Measurements from ENCODE around the gene CLEC2L. TPM values are rescaled to one million over a fixed set of nuclear protein-coding genes. Genes with fewer than 3 reads are reported as not detected.

The CLEC2L gene
- total RNA-seq, 2 donors from 2014 or later = not detected

DNA sequence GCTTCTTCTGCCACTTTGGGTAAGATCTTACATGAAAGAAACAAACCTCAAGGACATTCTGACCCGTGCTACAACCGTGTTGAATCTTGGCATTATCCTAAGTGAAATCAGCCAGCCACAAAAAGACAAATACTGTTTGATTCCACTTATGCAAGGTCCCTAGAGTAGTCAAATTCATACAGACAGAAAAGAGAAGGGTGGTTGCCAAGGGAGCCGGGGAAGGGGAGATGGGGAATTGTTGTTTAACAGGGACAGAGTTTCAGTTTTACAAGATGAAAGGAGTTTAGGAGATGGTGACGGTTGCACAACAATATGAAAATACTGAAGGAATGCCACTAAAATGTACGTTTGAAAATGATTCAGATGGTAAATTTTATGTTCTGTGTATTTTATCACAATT is 12.2 kb upstream of the CLEC2L start:
- no peak overlapping the region for H3K27ac ChIP-seq
- H3K36me3 ChIP-seq (replicated peaks in 1 of 2; ENCODE audit: insufficient read depth in 1 of 2, low read depth in 2 of 2) = no peaks in the 10 kb centered on the region
- no peak overlapping the region for H3K4me3 ChIP-seq
- no peaks in the 10 kb centered on the region for H3K4me1 ChIP-seq
- TF ChIP-seq POLR2A (IDR thresholded peaks at IDR 0.05) = no peak
- TF ChIP-seq, protein P1, sequence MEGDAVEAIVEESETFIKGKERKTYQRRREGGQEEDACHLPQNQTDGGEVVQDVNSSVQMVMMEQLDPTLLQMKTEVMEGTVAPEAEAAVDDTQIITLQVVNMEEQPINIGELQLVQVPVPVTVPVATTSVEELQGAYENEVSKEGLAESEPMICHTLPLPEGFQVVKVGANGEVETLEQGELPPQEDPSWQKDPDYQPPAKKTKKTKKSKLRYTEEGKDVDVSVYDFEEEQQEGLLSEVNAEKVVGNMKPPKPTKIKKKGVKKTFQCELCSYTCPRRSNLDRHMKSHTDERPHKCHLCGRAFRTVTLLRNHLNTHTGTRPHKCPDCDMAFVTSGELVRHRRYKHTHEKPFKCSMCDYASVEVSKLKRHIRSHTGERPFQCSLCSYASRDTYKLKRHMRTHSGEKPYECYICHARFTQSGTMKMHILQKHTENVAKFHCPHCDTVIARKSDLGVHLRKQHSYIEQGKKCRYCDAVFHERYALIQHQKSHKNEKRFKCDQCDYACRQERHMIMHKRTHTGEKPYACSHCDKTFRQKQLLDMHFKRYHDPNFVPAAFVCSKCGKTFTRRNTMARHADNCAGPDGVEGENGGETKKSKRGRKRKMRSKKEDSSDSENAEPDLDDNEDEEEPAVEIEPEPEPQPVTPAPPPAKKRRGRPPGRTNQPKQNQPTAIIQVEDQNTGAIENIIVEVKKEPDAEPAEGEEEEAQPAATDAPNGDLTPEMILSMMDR (IDR thresholded peaks at IDR 0.05) = no peak
- ATAC-seq (no peak), DNase-seq (no peak)
- no peaks in the 10 kb centered on the region for H3K9me3 ChIP-seq
- intact Hi-C loops (cut with DNase I) = no loop called here
- 55 to 60% methylated on average over 5 of the region's 5 CpGs for WGBS, 2 donors
- H3K27me3 ChIP-seq = no peaks in the 10 kb centered on the region

DNA sequence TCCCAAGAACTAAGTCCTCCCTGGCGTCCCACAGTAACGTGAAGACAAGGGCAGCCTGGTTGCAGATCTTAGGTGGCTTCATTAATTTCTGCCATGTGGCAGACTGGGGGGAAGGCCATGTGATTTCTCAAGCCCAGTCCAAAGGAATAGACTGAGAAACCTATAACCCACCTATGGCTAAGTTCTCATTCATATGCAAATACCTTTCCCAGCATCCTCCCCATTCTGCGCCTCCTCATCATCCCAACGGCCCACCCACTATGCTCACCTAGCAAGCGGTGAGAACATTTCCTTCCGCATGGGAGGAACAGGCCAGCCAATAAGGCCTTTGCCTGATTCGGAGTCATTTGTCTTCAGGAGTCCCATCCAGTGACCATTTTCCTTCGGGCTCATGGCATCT is 8.2 kb upstream of the CLEC2L start:
- TF ChIP-seq, protein P1 (IDR thresholded peaks at IDR 0.05) = no peak
- TF ChIP-seq POLR2A (IDR thresholded peaks at IDR 0.05) = no peak
- no peak overlapping the region for H3K27ac ChIP-seq
- H3K36me3 ChIP-seq (replicated peaks in 1 of 2; ENCODE audit: insufficient read depth in 1 of 2, low read depth in 2 of 2) = no peaks in the 10 kb centered on the region
- ATAC-seq = no peak
- no peak for DNase-seq
- H3K4me3 ChIP-seq = no peak overlapping the region
- no peaks in the 10 kb centered on the region for H3K4me1 ChIP-seq
- intact Hi-C loops (cut with DNase I) = no loop called here
- 82 to 85% methylated on average over 8 of the region's 8 CpGs for WGBS, 2 donors
- H3K27me3 ChIP-seq = no peaks in the 10 kb centered on the region
- no peaks in the 10 kb centered on the region for H3K9me3 ChIP-seq

GRCh38 chr7:139521439-139521838 is 2.0 kb upstream of the CLEC2L start:
- ATAC-seq (no peak), DNase-seq (no peak)
- Histone ChIP-seq H3K4me1 (peaks cover 6% of the 10 kb centered on the region), H3K27me3 (peaks cover 0 to 12% of the 10 kb centered on the region in 2 donors), H3K4me3 (no peak overlapping the region), H3K9me3 (no peaks in the 10 kb centered on the region), H3K36me3 (replicated peaks in 1 of 2; ENCODE audit: insufficient read depth in 1 of 2, low read depth in 2 of 2) (no peaks in the 10 kb centered on the region), H3K27ac (no peak overlapping the region)
- TF ChIP-seq, protein P1 (IDR thresholded peaks at IDR 0.05) = no peak
- TF ChIP-seq POLR2A (IDR thresholded peaks at IDR 0.05) = no peak
- intact Hi-C loops (cut with DNase I) = no loop called here
- WGBS, 2 donors = 86 to 92% methylated on average over 1 of the region's 1 CpG

DNA sequence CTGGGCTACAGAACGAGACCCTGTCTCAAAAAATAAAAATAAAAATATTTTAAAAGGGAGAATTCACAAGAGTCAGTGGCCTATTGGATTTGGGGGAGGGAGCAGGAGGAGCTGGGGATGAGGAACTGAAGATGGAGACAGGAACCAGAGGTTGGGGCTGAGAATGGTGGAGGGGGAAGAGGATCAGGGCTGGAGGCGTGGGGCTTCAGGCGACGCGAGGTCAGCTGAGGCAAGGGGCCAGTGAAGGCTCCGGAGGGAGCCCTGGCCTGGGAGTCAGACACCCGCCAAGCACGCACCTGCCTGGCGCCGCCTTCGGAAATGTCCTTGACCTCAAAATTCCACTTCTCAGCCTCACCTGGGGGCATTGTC is 671 bp upstream of the CLEC2L start:
- Histone ChIP-seq H3K36me3 (replicated peaks in 1 of 2; ENCODE audit: insufficient read depth in 1 of 2, low read depth in 2 of 2) (no peaks in the 10 kb centered on the region), H3K9me3 (no peaks in the 10 kb centered on the region), H3K4me1 (peaks cover 6% of the 10 kb centered on the region), H3K27me3 (peaks cover 0 to 12% of the 10 kb centered on the region in 2 donors), H3K27ac (no peak overlapping the region), H3K4me3 (no peak overlapping the region)
- TF ChIP-seq POLR2A (IDR thresholded peaks at IDR 0.05) = no peak
- TF ChIP-seq, protein P1 (IDR thresholded peaks at IDR 0.05) = no peak
- no peak for ATAC-seq
- WGBS, 2 donors = 5 to 8% methylated on average over 11 of the region's 11 CpGs
- intact Hi-C loops (cut with DNase I) = no loop called here
- DNase-seq = no peak

GRCh38 chr7:139523968-139524815 is 707 bp downstream of the CLEC2L start:
- intact Hi-C loops (cut with DNase I) = no loop called here
- Histone ChIP-seq H3K27ac (no peak overlapping the region), H3K4me3 (no peak overlapping the region), H3K4me1 (peaks cover 6% of the 10 kb centered on the region), H3K9me3 (no peaks in the 10 kb centered on the region), H3K36me3 (replicated peaks in 1 of 2; ENCODE audit: insufficient read depth in 1 of 2, low read depth in 2 of 2) (no peaks in the 10 kb centered on the region), H3K27me3 (peaks cover 0 to 12% of the 10 kb centered on the region in 2 donors)
- TF ChIP-seq, protein P1 (IDR thresholded peaks at IDR 0.05) = no peak
- TF ChIP-seq POLR2A (IDR thresholded peaks at IDR 0.05) = no peak
- DNase-seq = no peak
- no peak for ATAC-seq
- WGBS, 2 donors = 35 to 56% methylated on average over 35 of the region's 70 CpGs
